Stimulated activated naive CD8-positive, alpha-beta T cell treated with anti-CD3 and anti-CD28 coated beads, Interleukin-15, Interleukin-2, amounts not matched to agents 100 U/mL and 50 U/mL, for 24 hours (primary cell): ENCODE data around the gene MUCL3.
"Not testable (repeated sequence)": the region's sequence is repeated elsewhere in the genome, so short reads cannot be mapped to it uniquely, and the experiment has no call there.

ENCODE experiments used
- ATAC-seq: fragments of 150-1000 bp; cut with Tn5 transposase; one replicate; pipeline ENCODE4 v1.10.0; 2021
- DNase-seq: peaks from one replicate; pipeline ENCODE4 v3.0.0; 2021

Gene MUCL3

GRCh38 chr6:30940361-30940986 is at the start of gene MUCL3:
Gene MUCL3, plus strand, starts transcription at chr6:30940973. Its CDS starts 27 bp downstream, at chr6:30941000.
- DNase-seq: no peak
- ATAC-seq: no peak

DNA sequence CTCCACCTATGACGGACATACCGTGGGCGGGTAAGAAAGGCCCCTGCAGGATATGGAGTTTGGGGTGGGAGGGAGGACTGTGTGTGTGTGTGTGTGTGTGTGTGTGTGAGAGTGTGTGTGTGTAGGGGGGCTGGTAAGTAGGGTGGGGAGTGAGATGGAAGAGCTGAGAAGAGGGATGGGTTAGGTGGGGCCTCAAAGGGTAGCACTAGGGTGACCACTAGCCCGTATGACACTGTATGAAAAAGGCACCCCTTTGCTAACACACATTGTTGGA is 49.4 kb upstream of the MUCL3 start:
- ATAC-seq: no peak

DNA sequence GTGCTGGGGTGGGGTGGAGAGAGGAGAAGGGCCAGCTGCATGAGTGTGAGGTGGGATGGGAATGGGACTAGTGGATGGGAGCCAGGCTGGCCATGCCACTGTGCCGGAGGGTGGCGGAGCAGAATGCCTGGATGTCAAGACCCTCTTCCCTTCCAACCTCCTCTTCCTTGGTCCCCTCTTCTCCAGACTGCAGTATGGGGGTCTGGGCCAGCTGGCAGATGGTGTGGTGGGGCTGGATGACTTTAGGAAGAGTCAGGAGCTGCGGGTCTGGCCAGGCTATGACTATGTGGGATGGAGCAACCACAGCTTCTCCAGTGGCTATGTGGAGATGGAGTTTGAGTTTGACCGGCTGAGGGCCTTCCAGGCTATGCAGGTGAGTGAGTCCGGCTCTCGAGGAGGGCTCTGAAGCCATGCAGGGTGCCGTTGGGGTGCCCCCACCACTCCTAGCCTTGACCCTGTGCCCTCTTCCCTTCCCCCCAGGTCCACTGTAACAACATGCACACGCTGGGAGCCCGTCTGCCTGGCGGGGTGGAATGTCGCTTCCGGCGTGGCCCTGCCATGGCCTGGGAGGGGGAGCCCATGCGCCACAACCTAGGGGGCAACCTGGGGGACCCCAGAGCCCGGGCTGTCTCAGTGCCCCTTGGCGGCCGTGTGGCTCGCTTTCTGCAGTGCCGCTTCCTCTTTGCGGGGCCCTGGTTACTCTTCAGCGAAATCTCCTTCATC is 48.8 kb upstream of the MUCL3 start:
- ATAC-seq (no peak), DNase-seq (no peak)

More for the DNA sequence above, 49.4 kb upstream of the MUCL3 start:
- no peak for DNase-seq

DNA sequence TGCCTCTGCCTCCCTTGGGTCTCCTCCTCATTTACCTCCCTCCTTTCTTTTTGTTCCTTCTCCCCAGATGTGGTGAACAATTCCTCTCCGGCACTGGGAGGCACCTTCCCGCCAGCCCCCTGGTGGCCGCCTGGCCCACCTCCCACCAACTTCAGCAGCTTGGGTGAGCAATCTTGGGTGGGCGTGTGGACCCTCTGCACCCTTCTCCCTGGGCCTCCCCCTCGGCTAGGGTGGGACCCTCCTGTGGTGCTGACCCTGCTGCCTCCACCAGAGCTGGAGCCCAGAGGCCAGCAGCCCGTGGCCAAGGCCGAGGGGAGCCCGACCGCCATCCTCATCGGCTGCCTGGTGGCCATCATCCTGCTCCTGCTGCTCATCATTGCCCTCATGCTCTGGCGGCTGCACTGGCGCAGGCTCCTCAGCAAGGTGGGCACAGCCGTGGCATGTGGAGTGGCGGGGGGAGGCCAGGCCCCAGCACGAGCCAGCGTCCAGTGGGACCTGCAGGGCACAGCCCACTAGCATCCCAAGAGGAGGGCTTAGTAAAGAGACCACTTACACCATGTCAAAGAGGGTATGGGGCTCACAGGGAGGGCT is 47.7 kb upstream of the MUCL3 start:
- no peak for DNase-seq
- no peak for ATAC-seq

DNA sequence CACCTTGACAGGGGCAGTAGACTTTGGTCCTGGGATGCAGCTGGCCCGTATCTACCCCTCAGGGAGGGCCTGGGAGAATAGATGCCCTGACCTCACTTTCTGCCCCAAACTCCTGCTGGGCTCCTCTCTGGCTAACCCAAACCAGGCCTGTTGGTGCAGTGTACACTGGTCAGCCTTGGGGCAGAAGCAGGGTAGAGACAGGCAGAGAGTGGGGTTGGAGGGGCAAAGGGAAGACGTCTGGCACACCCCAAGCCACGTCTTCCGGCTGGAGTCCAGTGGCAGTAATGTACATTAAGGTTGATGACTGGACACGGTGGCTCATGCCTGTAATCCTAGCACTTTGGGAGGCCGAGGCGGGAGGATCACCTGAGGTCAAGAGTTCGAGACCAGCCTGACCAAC is 47.1 kb upstream of the MUCL3 start:
- no peak for ATAC-seq
- DNase-seq: no peak

DNA sequence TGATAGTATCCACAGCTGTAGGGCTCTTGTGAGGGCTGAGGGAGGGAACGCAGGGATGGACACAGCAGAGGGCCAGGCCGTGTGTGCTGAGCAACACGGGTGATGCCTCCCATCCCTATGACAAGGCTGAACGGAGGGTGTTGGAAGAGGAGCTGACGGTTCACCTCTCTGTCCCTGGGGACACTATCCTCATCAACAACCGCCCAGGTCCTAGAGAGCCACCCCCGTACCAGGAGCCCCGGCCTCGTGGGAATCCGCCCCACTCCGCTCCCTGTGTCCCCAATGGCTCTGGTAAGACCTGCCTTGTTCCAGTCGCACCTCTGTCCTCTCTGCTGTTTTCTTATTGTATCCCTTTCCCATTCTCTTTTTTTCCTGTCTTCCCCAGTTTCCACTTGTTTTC is 46.4 kb upstream of the MUCL3 start:
- DNase-seq (no peak), ATAC-seq (no peak)

GRCh38 chr6:30894935-30895334 is 45.8 kb upstream of the MUCL3 start:
- ATAC-seq: no peak
- DNase-seq: no peak

GRCh38 chr6:30895343-30895742 is 45.4 kb upstream of the MUCL3 start:
- no peak for DNase-seq
- ATAC-seq: no peak

DNA sequence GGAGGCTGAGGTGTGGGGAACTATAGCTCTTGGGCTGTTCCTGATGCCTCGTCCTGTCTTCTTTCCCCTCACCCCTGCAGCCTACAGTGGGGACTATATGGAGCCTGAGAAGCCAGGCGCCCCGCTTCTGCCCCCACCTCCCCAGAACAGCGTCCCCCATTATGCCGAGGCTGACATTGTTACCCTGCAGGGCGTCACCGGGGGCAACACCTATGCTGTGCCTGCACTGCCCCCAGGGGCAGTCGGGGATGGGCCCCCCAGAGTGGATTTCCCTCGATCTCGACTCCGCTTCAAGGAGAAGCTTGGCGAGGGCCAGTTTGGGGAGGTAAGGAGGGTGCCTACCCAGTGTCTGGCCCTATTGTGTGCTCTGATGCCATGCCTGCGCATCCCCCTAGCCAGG is 44.2 kb upstream of the MUCL3 start:
- DNase-seq: no peak
- no peak for ATAC-seq

DNA sequence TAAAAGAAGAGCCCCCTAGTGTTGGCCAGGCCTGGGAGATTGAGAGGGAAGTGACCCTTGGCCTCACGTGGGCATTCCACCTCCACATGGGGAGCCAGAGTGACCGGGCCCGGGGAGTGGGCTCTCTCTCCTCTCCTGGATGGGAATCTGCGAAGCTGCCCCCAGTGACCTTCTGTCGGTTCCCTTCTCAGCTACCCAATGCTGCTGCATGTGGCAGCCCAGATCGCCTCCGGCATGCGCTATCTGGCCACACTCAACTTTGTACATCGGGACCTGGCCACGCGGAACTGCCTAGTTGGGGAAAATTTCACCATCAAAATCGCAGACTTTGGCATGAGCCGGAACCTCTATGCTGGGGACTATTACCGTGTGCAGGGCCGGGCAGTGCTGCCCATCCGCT is 42.9 kb upstream of the MUCL3 start:
- ATAC-seq: no peak

GRCh38 chr6:30898750-30899360 is 41.9 kb upstream of the MUCL3 start:
- ATAC-seq (no peak), DNase-seq (no peak)

More for the DNA sequence above, 42.9 kb upstream of the MUCL3 start:
- DNase-seq: no peak

DNA sequence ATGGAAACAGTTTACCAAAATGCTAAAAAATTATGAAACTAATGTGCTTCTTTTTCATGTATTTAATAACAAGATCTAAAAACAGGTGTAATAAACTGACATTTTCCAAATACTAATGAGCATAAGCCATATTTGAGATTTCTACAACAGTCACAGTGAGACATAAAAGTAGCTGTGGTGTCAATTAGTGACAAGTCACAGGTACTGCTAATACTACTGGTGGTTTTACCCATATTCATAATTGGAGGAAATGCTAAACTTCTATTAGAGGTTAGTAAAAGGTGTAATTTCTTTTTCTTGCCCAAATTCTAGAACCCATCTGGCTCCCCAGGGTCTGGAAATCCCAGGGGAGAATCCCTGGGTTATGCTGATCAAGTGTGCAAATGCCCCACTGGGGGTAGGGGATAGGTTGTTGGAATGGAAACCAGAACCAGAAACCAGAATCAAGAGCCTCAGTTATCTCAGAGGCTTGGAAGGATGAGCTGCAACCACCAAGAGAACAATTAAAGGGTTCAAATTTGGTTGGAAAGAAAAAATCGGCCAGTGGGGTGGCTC is 39.8 kb upstream of the MUCL3 start:
- ATAC-seq: peak; percentile 19
- no peak for DNase-seq

GRCh38 chr6:30901436-30901835 is 39.3 kb upstream of the MUCL3 start:
- DNase-seq (no peak), ATAC-seq (no peak)

DNA sequence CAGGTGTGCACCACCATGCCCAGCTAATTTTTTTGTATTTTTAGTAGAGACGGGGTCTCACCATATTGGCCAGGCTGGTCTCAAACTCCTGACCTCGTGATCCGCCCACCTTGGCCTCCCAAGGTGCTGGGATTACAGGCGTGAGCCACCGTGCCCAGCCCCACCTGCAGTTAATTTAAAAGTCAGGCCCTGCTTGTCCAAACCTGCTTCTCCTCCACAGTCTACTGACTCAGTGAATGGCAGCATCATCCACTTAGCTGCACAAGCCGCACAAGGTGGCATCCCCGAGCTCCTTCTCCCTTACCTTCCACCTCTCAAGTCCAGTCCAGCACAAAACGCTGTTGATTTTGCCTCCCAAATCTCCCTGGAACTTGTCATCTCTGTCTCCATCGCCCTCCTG is 38.6 kb upstream of the MUCL3 start:
- ATAC-seq, DNase-seq: not testable (repeated sequence)

- ATAC-seq (no peak), DNase-seq (no peak)
These were observed 38.1 kb upstream of the MUCL3 start for GRCh38 chr6:30902709-30903108.

DNA sequence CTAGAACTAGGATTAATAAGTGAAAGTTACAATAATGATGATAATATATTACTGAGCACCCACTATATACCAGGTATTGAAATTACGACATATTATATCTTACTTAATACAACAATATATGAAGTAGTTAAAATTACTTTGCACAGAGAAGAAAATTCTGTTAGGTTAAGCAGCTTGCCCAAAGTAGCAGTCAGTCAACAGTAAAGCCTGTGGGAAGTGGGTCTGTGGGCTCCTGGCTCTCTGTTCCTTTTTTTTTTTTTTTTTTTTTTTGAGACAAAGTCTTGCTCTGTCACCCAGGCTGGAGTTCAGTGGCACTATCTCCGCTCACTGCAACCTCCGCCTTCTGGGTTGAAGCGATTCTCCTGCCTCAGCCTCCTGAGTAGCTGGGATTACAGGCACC is 37.5 kb upstream of the MUCL3 start:
- DNase-seq (no peak), ATAC-seq (no peak)

DNA sequence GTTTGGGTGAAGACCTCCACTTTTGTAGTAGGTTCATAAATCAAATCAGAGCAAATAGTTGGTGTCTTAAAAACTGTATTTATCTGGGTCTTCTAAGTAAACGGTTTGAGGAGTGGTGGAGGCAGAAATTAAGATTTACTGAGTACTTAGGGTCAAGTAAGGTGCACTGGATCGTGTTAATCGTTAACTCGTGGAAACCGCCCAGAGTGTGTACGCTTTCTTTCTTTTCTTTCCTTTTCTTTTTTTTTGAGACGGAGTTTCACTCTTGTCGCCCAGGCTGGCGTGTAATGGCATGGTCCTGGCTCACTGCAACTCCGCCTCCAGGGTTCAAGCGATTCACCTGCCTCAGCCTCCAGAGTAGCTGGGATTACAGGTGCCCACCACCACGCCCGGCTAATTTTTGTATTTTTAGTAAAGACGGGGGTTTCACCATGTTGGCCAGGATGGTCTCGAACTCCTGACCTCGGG is 33.4 kb upstream of the MUCL3 start:
- ATAC-seq, DNase-seq: not testable (repeated sequence)

DNA sequence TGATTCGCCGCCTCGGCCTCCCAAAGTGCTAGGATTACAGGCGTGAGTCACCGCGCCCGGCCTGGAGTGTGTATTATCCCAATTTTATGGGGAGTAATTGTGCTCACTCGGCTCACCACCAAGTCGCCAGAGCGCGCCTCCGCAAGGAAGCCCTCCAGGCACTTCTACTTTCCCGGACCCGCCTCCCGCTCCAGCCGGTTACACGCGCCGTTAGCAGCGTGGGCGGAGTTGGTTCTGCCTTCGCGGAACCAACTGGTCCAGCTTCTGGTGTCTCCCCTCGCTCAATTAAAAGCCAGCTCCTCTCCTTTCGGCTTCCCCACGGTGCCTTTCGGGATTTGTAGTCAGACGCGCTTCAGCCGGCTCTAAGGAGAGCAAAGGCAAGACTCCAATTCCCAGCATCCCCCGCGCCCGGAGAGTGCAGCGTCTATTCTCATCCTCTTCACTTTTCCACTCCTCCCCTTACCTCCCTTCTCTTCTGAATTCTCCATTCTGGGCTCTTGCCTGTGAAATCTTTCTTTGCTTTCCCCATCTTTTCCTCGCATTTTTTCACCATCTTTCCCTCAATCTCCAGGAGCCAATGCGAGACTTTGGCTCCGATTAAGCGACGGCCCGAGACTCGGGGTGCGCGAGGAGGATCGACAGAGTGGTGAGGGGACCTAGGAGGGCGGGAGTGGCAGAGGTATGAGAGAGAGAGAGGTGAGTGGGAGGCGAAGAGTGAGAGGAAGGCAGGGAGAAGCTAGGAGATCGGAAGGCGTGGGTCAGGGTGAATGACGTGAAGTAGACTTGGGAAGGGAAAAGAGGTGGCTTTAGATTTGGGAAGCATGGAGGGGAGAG is 32.8 kb upstream of the MUCL3 start, which contains the start of gene GTF2H4:
GTF2H4 (plus strand) TSS at position 450 of the 834 bp plus-strand sequence.
- ATAC-seq (peak; percentile 99), DNase-seq (peak; percentile 93)

DNA sequence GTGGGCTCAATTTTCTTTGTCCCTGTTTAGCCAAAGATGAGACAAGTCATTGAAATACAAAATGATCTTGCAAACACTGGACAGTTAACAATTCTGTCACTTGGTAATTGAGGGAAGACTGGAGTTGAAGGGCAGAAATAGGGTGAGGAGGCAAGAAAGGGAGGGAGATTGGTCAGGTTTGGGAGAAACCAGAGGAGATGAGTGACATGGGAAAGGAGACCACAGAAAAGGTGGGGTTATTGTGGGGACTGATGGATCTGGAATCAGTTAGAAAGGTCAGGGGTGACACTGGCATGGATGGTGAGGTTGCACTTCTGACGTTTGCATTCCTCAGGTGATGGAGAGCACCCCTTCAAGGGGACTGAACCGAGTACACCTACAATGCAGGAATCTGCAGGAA is 32.1 kb upstream of the MUCL3 start:
- ATAC-seq: no peak
- DNase-seq: no peak

- ATAC-seq, DNase-seq: not testable (repeated sequence)
These were observed 30.3 kb upstream of the MUCL3 start for GRCh38 chr6:30910473-30910872.

- no peak for DNase-seq
- ATAC-seq: no peak
These were observed 27.8 kb upstream of the MUCL3 start for GRCh38 chr6:30912746-30913520.
